ENCODE results near the gene HBB.

DNA sequence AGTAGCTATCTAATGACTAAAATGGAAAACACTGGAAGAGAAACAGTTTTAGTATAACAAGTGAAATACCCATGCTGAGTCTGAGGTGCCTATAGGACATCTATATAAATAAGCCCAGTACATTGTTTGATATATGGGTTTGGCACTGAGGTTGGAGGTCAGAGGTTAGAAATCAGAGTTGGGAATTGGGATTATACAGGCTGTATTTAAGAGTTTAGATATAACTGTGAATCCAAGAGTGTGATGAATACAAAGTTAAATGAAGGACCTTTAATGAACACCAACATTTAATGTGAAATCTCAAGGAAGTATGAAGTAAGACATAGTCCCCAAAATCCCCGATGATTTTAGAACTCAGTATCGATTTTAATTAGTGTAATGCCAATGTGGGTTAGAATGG lies 10.5 kb upstream of the HBB start:
- TF ChIP-seq CTCF (IDR thresholded peaks at IDR 0.05) (no peak), POLR2A (IDR thresholded peaks at IDR 0.05) (no peak)
